HepG2 (cell line): ENCODE measurements around the gene SELENOM.

Source experiments
- CEBPB ChIP-seq: IDR thresholded peaks from 2 replicates; pipeline ENCODE4 v1.6.1; 2011; ENCODE audit warnings: low read depth, low read length, improper control_type of control experiment, borderline replicate concordance
- FOXC1 ChIP-seq: sonication (generic); formaldehyde crosslinking; IDR thresholded peaks from 2 replicates; pipeline ENCODE4 v1.8.0; 2022; ENCODE audit warnings: mild to moderate bottlenecking, missing genetic modification reagents, borderline replicate concordance
- GPN1 ChIP-seq: sonication (generic); formaldehyde crosslinking; IDR thresholded peaks from 2 replicates; pipeline ENCODE4 v1.5.1; 2020; ENCODE audit warnings: missing genetic modification reagents, borderline replicate concordance
- MAFK ChIP-seq, 2 experiments: IDR thresholded peaks in 1 of 2; conservative IDR thresholded peaks in 1 of 2; 2 replicates each; pipeline ENCODE4 v1.6.1; 2011; ENCODE audit warnings: improper control_type of control experiment in 2 of 2, low read length in 2 of 2
- POLR2G ChIP-seq: fragments of 200-400 bp; formaldehyde crosslinking; IDR thresholded peaks from 2 replicates; pipeline ENCODE4 v1.6.1; 2018; ENCODE audit warnings: mild to moderate bottlenecking, low read depth, low read length, moderate library complexity
- RAD21 ChIP-seq: fragments of 450-650 bp; formaldehyde crosslinking; IDR thresholded peaks from 2 replicates; pipeline ENCODE4 v1.5.0; 2020; ENCODE audit warnings: mild to moderate bottlenecking
- STAG1 ChIP-seq: sonication (generic); formaldehyde crosslinking; IDR thresholded peaks from 2 replicates; pipeline ENCODE4 v1.4.0; 2020; ENCODE audit warnings: missing genetic modification reagents
- ZFP36 ChIP-seq: fragments of 150-350 bp; IDR thresholded peaks from 2 replicates; pipeline ENCODE4 v1.6.1; 2018; ENCODE audit warnings: borderline replicate concordance, low read length, low read depth; ENCODE audit not compliant: partially characterized antibody
- ZNF121 ChIP-seq: sonication (generic); formaldehyde crosslinking; IDR thresholded peaks from 2 replicates; pipeline ENCODE4 v1.5.0; 2020; ENCODE audit warnings: mild to moderate bottlenecking, missing genetic modification reagents
- ZNF292 ChIP-seq: sonication (generic); formaldehyde crosslinking; IDR thresholded peaks from 2 replicates; pipeline ENCODE4 v1.8.1; 2022; ENCODE audit warnings: mild to moderate bottlenecking, low read depth, missing genetic modification reagents, borderline replicate concordance
- ZNF777 ChIP-seq: sonication (generic); formaldehyde crosslinking; IDR thresholded peaks from 2 replicates; pipeline ENCODE4 v1.4.0; 2020; ENCODE audit warnings: missing genetic modification reagents
- TF ChIP-seq, protein P1 (sequence below): sonication (generic); formaldehyde crosslinking; IDR thresholded peaks from 2 replicates; pipeline ENCODE4 v1.5.0; 2020; ENCODE audit warnings: mild to moderate bottlenecking, missing genetic modification reagents, moderate library complexity

DNA sequence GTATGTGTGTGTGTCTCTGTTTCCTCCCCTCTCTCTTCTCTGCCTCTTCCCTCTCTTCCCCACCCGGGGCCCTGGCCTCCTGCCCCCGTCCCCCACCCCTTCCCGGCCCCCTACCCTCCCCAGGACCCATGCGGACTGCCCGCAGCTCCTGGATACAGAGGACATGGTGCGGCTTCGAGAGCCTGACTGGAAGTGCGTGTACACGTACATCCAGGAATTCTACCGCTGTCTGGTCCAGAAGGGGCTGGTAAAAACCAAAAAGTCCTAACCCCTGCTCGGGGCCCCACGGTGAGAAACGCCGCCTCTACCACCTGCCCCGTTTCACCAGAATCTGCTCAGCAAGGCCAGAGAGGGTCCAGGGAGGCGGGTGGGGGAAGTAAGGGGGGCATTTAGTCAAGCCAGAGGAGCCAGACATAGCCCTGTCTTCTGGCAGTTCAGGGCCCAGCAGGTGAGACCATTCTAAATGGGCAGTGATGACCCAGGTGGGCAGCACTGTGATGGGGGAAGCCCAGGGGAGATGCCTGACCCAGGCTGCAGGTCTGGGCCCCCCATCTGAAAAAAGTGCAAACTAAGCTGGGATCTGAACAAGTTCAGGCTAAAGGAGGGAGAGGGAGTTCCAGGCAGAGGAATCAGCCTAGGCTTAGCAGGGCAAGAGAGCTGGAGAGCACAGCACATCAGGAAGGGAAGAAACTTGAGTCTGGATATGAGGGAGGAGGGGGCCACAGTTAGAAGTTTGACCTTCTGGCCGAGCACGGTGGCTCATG lies 6.4 kb downstream of the SELENOM start:
- TF ChIP-seq RAD21 (no peak), CEBPB (no peak), GPN1 (no peak), POLR2G (no peak), ZNF777 (CRISPR knock-in tag) (no peak), MAFK (conservative IDR thresholded peaks at IDR 0.05 in 1 of 2, IDR thresholded peaks at IDR 0.05 in 1 of 2; ENCODE audit: low read length in 2 of 2) (no peak), ZNF121 (CRISPR knock-in tag) (no peak), ZNF292 (no peak), STAG1 (CRISPR knock-in tag) (no peak), ZFP36 (no peak), FOXC1 (CRISPR knock-in tag) (no peak)
- TF ChIP-seq, protein P1, sequence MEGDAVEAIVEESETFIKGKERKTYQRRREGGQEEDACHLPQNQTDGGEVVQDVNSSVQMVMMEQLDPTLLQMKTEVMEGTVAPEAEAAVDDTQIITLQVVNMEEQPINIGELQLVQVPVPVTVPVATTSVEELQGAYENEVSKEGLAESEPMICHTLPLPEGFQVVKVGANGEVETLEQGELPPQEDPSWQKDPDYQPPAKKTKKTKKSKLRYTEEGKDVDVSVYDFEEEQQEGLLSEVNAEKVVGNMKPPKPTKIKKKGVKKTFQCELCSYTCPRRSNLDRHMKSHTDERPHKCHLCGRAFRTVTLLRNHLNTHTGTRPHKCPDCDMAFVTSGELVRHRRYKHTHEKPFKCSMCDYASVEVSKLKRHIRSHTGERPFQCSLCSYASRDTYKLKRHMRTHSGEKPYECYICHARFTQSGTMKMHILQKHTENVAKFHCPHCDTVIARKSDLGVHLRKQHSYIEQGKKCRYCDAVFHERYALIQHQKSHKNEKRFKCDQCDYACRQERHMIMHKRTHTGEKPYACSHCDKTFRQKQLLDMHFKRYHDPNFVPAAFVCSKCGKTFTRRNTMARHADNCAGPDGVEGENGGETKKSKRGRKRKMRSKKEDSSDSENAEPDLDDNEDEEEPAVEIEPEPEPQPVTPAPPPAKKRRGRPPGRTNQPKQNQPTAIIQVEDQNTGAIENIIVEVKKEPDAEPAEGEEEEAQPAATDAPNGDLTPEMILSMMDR (CRISPR knock-in tag): no peak
